Peyer's patch (tissue), 4 donors: ENCODE data around the gene PPFIA1.

ENCODE experiments used
- POLR2A ChIP-seq, 2 donors: fragments of 450-650 bp; IDR thresholded peaks; one replicate each; pipeline ENCODE4 v1.5.1; 2017; ENCODE audit warnings: antibody characterized with exemption in 2 of 2, mild to moderate bottlenecking in 2 of 2, moderate library complexity in 2 of 2
- TF ChIP-seq, protein P1 (sequence below), 6 experiments: fragments of 450-650 bp in 4 of 6; fragments of 200-600 bp in 2 of 6; sonication (generic) in 1 of 6; IDR thresholded peaks; one replicate each; pipeline ENCODE4 v1.5.1; 2017 to 2019; ENCODE audit warnings: antibody characterized with exemption in 6 of 6, mild to moderate bottlenecking in 3 of 6, moderate library complexity in 1 of 6

DNA sequence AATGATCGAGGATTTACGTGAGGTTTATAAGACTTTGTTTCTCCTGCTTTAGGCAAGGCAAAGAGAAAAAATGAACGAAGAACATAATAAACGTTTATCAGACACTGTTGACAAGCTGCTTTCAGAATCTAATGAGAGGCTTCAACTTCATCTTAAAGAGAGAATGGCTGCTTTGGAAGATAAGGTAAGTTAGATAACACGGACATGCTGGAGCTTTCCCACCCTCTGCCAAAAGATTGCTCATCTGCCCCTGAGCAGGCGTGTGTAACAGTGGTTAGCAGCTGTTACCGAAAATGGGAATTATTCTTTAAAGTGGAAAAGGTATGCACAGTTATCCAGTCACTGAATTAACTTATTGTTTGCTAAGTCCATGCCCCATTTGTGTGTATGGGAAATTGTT, 65.0 kb downstream of the PPFIA1 start:
- no peak for TF ChIP-seq POLR2A (IDR thresholded peaks at IDR 0.05)
- TF ChIP-seq, protein P1, sequence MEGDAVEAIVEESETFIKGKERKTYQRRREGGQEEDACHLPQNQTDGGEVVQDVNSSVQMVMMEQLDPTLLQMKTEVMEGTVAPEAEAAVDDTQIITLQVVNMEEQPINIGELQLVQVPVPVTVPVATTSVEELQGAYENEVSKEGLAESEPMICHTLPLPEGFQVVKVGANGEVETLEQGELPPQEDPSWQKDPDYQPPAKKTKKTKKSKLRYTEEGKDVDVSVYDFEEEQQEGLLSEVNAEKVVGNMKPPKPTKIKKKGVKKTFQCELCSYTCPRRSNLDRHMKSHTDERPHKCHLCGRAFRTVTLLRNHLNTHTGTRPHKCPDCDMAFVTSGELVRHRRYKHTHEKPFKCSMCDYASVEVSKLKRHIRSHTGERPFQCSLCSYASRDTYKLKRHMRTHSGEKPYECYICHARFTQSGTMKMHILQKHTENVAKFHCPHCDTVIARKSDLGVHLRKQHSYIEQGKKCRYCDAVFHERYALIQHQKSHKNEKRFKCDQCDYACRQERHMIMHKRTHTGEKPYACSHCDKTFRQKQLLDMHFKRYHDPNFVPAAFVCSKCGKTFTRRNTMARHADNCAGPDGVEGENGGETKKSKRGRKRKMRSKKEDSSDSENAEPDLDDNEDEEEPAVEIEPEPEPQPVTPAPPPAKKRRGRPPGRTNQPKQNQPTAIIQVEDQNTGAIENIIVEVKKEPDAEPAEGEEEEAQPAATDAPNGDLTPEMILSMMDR (IDR thresholded peaks at IDR 0.05): no peak
